ENCODE results near the gene OSER1. TPM values are rescaled to one million over a fixed set of nuclear protein-coding genes. Genes with fewer than 3 reads are reported as not detected.

OSER1 gene
- total RNA-seq, 3 donors from 2014 or later (not counting 1 experiment from before 2014, with no cell fraction given): 72.3 to 93.9 (median 78.3) TPM

GRCh38 chr20:44182135-44182765 is 28.3 kb downstream of the OSER1 start:
- Mint-ChIP-seq H3K36me3 (no peaks in the 10 kb centered on the region), H3K27ac (no peak overlapping the region), H3K4me3 (no peak overlapping the region), H3K9me3 (no peaks in the 10 kb centered on the region), H3K27me3 (ENCODE audit: low read depth in 2 of 2) (peaks cover 38 to 41% of the 10 kb centered on the region in 2 donors), H3K4me1 (no peaks in the 10 kb centered on the region)
- 45% methylated on average over 12 of the region's 13 CpGs for WGBS (ENCODE audit: insufficient coverage)
- no peak for DNase-seq
- no peak for TF ChIP-seq CTCF (IDR thresholded peaks at IDR 0.05)
- H3K4me3 ChIP-seq (ENCODE audit: low read length): no peak overlapping the region
- no peaks in the 10 kb centered on the region for H3K36me3 ChIP-seq (ENCODE audit: control insufficient read depth, insufficient read depth, low read length)
- H3K27me3 ChIP-seq (ENCODE audit: control insufficient read depth, insufficient read depth, low read length): peaks cover 10% of the 10 kb centered on the region
- no peak overlapping the region for H3K27ac ChIP-seq (ENCODE audit: low read length)
- intact Hi-C loops (cut with micrococcal nuclease): loop anchor here (10.0 kb wide), 1 partner anchor 437 kb away; no protein-coding TSS in a partner anchor
- peaks cover 6% of the 10 kb centered on the region for H3K4me1 ChIP-seq (ENCODE audit: control insufficient read depth, insufficient read depth, low read length)
- H3K9me3 ChIP-seq (ENCODE audit: control insufficient read depth, insufficient read depth, low read length): no peaks in the 10 kb centered on the region
- no peak for ATAC-seq

- TF ChIP-seq CTCF (IDR thresholded peaks at IDR 0.05): no peak
- Mint-ChIP-seq H3K4me1 (no peaks in the 10 kb centered on the region), H3K36me3 (no peaks in the 10 kb centered on the region), H3K27me3 (ENCODE audit: low read depth in 2 of 2) (peaks cover 36% of the 10 kb centered on the region in 2 donors), H3K4me3 (no peak overlapping the region), H3K27ac (no peak overlapping the region), H3K9me3 (no peaks in the 10 kb centered on the region)
- DNase-seq (no peak), ATAC-seq (no peak)
- no peaks in the 10 kb centered on the region for H3K36me3 ChIP-seq (ENCODE audit: control insufficient read depth, insufficient read depth, low read length)
- no peak overlapping the region for H3K4me3 ChIP-seq (ENCODE audit: low read length)
- H3K27ac ChIP-seq (ENCODE audit: low read length): no peak overlapping the region
- 59% methylated on average over 5 of the region's 11 CpGs for WGBS (ENCODE audit: insufficient coverage)
- peaks cover 7% of the 10 kb centered on the region for H3K27me3 ChIP-seq (ENCODE audit: control insufficient read depth, insufficient read depth, low read length)
- intact Hi-C loops (cut with micrococcal nuclease): loop anchor here (10.0 kb wide), 1 partner anchor 437 kb away; no protein-coding TSS in a partner anchor
- no peaks in the 10 kb centered on the region for H3K9me3 ChIP-seq (ENCODE audit: control insufficient read depth, insufficient read depth, low read length)
- peaks cover under 1% of the 10 kb centered on the region for H3K4me1 ChIP-seq (ENCODE audit: control insufficient read depth, insufficient read depth, low read length)
Observed at GRCh38 chr20:44181611-44182010, 29.0 kb downstream of the OSER1 start.

GRCh38 chr20:44180814-44181213 is 29.8 kb downstream of the OSER1 start:
- no peaks in the 10 kb centered on the region for H3K4me1 ChIP-seq (ENCODE audit: control insufficient read depth, insufficient read depth, low read length)
- Mint-ChIP-seq H3K36me3 (no peaks in the 10 kb centered on the region), H3K4me3 (no peak overlapping the region), H3K9me3 (no peaks in the 10 kb centered on the region), H3K4me1 (no peaks in the 10 kb centered on the region), H3K27ac (no peak overlapping the region), H3K27me3 (ENCODE audit: low read depth in 2 of 2) (peaks cover 28 to 35% of the 10 kb centered on the region in 2 donors)
- H3K27me3 ChIP-seq (ENCODE audit: control insufficient read depth, insufficient read depth, low read length): peaks cover 2% of the 10 kb centered on the region
- H3K36me3 ChIP-seq (ENCODE audit: control insufficient read depth, insufficient read depth, low read length): no peaks in the 10 kb centered on the region
- no peaks in the 10 kb centered on the region for H3K9me3 ChIP-seq (ENCODE audit: control insufficient read depth, insufficient read depth, low read length)
- TF ChIP-seq CTCF (IDR thresholded peaks at IDR 0.05): no peak
- intact Hi-C loops (cut with micrococcal nuclease): loop anchor here (10.0 kb wide), 1 partner anchor 436 kb away; no protein-coding TSS in a partner anchor
- DNase-seq (no peak), ATAC-seq (no peak)
- 37% methylated on average over 9 of the region's 9 CpGs for WGBS (ENCODE audit: insufficient coverage)
- no peak overlapping the region for H3K4me3 ChIP-seq (ENCODE audit: low read length)
- H3K27ac ChIP-seq (ENCODE audit: low read length): no peak overlapping the region
